Motor neuron (in vitro differentiated cells): ENCODE results near the gene TIMP1. TPM values are rescaled to one million over a fixed set of nuclear protein-coding genes. Genes with fewer than 3 reads are reported as not detected.

Experiments
- ATAC-seq, 8 experiments: fragments of 200-7000 bp; cut with Tn5 transposase; replicated peaks in 6 of 8; 2 replicates each; pipeline ENCODE4 v1.8.0; 2021; ENCODE audit warnings: mild to moderate bottlenecking in 8 of 8, moderate library complexity in 8 of 8
- H3K27ac ChIP-seq, 2 donors: fragments of 250-450 bp; sonication (Bioruptor Pico); 2 replicates each; pipeline ENCODE4 v1.9.0; 2021; ENCODE audit warnings: antibody characterized with exemption in 2 of 2, mild to moderate bottlenecking in 2 of 2, moderate library complexity in 1 of 2
- H3K4me1 ChIP-seq, 2 donors: fragments of 250-450 bp; sonication (Bioruptor Pico); replicated peaks in 1 of 2; 2 replicates each; pipeline ENCODE4 v1.6.1; 2021; ENCODE audit warnings: antibody characterized with exemption in 2 of 2, mild to moderate bottlenecking in 2 of 2, moderate library complexity in 1 of 2
- H3K4me3 ChIP-seq, 5 donors: fragments of 250-450 bp; sonication (Bioruptor Pico); 2 replicates each; pipeline ENCODE4 v1.9.0; 2021; ENCODE audit warnings: antibody characterized with exemption in 5 of 5, mild to moderate bottlenecking in 5 of 5, moderate library complexity in 4 of 5
- WGBS, 10 experiments: fragments of 450-650 bp; shearing (Covaris generic); methylation state at CpG; one replicate each; pipeline ENCODE4 v1.0.0; 2022; 5-methylcytosine and 5-hydroxymethylcytosine counted together
- in situ Hi-C, 9 experiments: fragments of 400-800 bp; cut with MboI; loops; one replicate each; pipeline ENCODE4 v1.15.0; 2021; ENCODE audit warnings: low sequenced_read_pairs in 9 of 9, low pct_unique_long_range_greater_than_20kb in 2 of 9; ENCODE audit not compliant: unreplicated experiment in 9 of 9
- total RNA-seq, 8 experiments: library from RNA; unstranded; fragments of 300-600 nt; gene quantifications; 2 replicates each; pipeline versions ENCODE4 v1.2.3 to v1.2.4, GENCODE V29; 2022

TIMP1 gene
- total RNA-seq, 8 experiments from 2014 or later, result 27.2 to 9,569 (median 190) TPM

DNA sequence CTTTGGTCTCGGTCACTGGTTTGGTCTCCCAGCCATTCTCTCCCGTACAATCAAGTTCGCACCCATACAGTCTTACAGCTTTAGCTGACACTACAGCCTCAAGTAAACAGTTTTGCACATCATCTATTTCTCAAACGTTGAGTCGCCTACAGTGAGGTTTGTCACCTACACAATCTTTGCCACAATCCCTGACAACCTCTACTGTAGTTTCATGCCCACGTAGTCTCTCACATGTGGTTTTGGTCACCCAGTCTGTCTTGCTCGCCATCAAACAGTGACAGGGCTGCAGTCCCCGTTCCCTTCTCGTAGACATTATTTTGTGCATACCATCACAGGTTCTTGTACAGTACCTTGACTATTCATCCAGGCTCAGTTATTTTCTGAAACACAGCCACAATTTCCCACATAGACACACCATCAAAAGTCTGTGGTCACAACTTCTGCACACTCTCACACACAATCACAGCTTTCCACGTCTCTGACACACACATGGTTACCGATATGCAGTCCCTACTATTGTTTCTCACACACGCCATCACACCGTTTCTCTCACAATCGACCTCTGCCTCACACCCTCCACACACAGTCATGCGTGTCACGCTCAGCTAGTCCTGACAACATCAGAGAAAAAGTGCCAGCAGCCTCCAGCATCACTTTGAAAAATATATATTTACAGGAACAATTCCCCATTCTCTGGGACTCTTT lies 52.8 kb downstream of the TIMP1 start:
- 55 to 100% (median 95%) methylated on average over 2 to 7 of the region's 16 CpGs; no CpG with 5 or more reads in 2 of the 10 experiments for WGBS, 10 experiments
- no peak overlapping the region for H3K4me3 ChIP-seq
- no peak for ATAC-seq
- peaks cover 0 to 3% of the 10 kb centered on the region in 2 donors for H3K4me1 ChIP-seq
- in situ Hi-C loops, result no loop called here
- no peak overlapping the region for H3K27ac ChIP-seq

Other genes starting within 250 kb of the TIMP1 start
- 1 to 10 TPM in 2 of 8 experiments, under 1 TPM in 5, not detected in 1; 0.13 to 1.7 (median 0.85) TPM for gene ZNF157, start 211.9 kb upstream of the TIMP1 start, total RNA-seq
- 1 to 10 TPM; 3.7 to 9.8 (median 5.7) TPM for gene ZNF41, start 99.2 kb upstream of the TIMP1 start, total RNA-seq
- 10 to 100 TPM in 7 of 8 experiments, 1 to 10 TPM in 1; 9.8 to 44.9 (median 25.4) TPM for gene ARAF, start 21.2 kb upstream of the TIMP1 start, total RNA-seq
- 10 to 100 TPM in 2 of 8 experiments, 1 to 10 TPM in 5, under 1 TPM in 1; 0.73 to 15.5 (median 6.1) TPM for gene SYN1, start 37.4 kb downstream of the TIMP1 start, total RNA-seq
- 1 to 10 TPM in 2 of 8 experiments, under 1 TPM in 6; 0.54 to 1.8 (median 0.65) TPM for gene CFP, start 47.5 kb downstream of the TIMP1 start, total RNA-seq
- gene ELK1, start 68.1 kb downstream of the TIMP1 start, total RNA-seq, result 10 to 100 TPM; 11.5 to 43.7 (median 19.7) TPM
- 100 to 1,000 TPM in 6 of 8 experiments, 10 to 100 TPM in 2; 82.2 to 184 (median 153) TPM for gene UXT, start 76.7 kb downstream of the TIMP1 start, total RNA-seq